PC-3 (cell line): ENCODE data around the gene AMZ2. TPM values are rescaled to one million over a fixed set of nuclear protein-coding genes. Genes with fewer than 3 reads are reported as not detected.
"Not testable (repeated sequence)": the region's sequence is repeated elsewhere in the genome, so short reads cannot be mapped to it uniquely, and the experiment has no call there.

Experiments used
- ATAC-seq: fragments of 200-7000 bp; cut with Tn5 transposase; 2 replicates; pipeline ENCODE4 v1.9.1; 2020; ENCODE audit warnings: mild to moderate bottlenecking, moderate library complexity
- BruUV-seq: library from RNA; stranded (reverse); fragments of 400-500 nt; replicated peaks from 2 replicates; lab custom pipeline; 2021; lab: Mats Ljungman, UMichigan
- CTCF ChIA-PET: fragments of 300-600 bp; sonication (Branson Sonifier 250); formaldehyde crosslinking; loops from one replicate; lab custom pipeline; 2022; ENCODE audit warnings: antibody characterized with exemption; lab: Charles Lee
- POLR2A ChIA-PET: fragments of 300-600 bp; sonication (Branson Sonifier 250); formaldehyde crosslinking; loops from one replicate; lab custom pipeline; 2022; ENCODE audit warnings: antibody characterized with exemption; ENCODE audit not compliant: unreplicated experiment; lab: Charles Lee
- DNase-seq: peaks from one replicate; pipeline ENCODE4 v3.0.0-alpha.2; 2015
- H2AFZ ChIP-seq: fragments of 300-600 bp; sonication (generic); 2 replicates; pipeline ENCODE4 v1.6.0; 2016; ENCODE audit warnings: antibody characterized with exemption, low read length
- H3F3A ChIP-seq: fragments of 300-600 bp; sonication (generic); one replicate; pipeline ENCODE4 v1.6.0; 2017; ENCODE audit warnings: antibody characterized with exemption, low read length, control low read depth, mild to moderate bottlenecking; ENCODE audit not compliant: unreplicated experiment
- H3K27ac ChIP-seq: fragments of 300-600 bp; sonication (generic); 2 replicates; pipeline ENCODE4 v1.5.1; 2016; ENCODE audit warnings: mild to moderate bottlenecking, low read length
- H3K27me3 ChIP-seq: fragments of 300-600 bp; sonication (generic); 2 replicates; pipeline ENCODE4 v1.6.1; 2016; ENCODE audit warnings: low read length, mixed read lengths
- H3K36me3 ChIP-seq: fragments of 300-600 bp; sonication (generic); 2 replicates; pipeline ENCODE4 v1.6.1; 2016; ENCODE audit warnings: low read depth, mixed run types, low read length, mixed read lengths
- H3K4me1 ChIP-seq: fragments of 300-600 bp; sonication (generic); 2 replicates; pipeline ENCODE4 v1.5.1; 2016; ENCODE audit warnings: low read length; ENCODE audit not compliant: insufficient read depth
- H3K4me2 ChIP-seq: fragments of 300-600 bp; sonication (generic); 2 replicates; pipeline ENCODE4 v1.6.0; 2016; ENCODE audit warnings: low read length
- H3K4me3 ChIP-seq: fragments of 300-600 bp; sonication (generic); 2 replicates; pipeline ENCODE4 v1.5.1; 2016; ENCODE audit warnings: mild to moderate bottlenecking, low read length, mixed read lengths
- H3K79me2 ChIP-seq: fragments of 300-600 bp; sonication (generic); 2 replicates; pipeline ENCODE4 v1.6.1; 2017; ENCODE audit warnings: low read length, mixed read lengths
- H3K9ac ChIP-seq: fragments of 300-600 bp; sonication (generic); 2 replicates; pipeline ENCODE4 v1.6.0; 2016; ENCODE audit warnings: mild to moderate bottlenecking, low read length
- H3K9me2 ChIP-seq: fragments of 300-600 bp; sonication (generic); replicated peaks from 2 replicates; pipeline ENCODE4 v1.6.1; 2016; ENCODE audit warnings: mixed run types, low read length, mixed read lengths
- H3K9me3 ChIP-seq: fragments of 300-600 bp; sonication (generic); 2 replicates; pipeline ENCODE4 v1.6.1; 2016; ENCODE audit warnings: low read length, mixed read lengths
- H4K20me1 ChIP-seq: fragments of 300-600 bp; sonication (generic); 2 replicates; pipeline ENCODE4 v1.6.1; 2016; ENCODE audit warnings: low read length, mixed read lengths
- CTCF ChIP-seq: fragments of 300-600 bp; sonication (generic); conservative IDR thresholded peaks from 2 replicates; pipeline ENCODE4 v1.5.1; 2017; ENCODE audit warnings: antibody characterized with exemption, low read depth, mild to moderate bottlenecking, low read length
- EZH2 ChIP-seq: fragments of 300-600 bp; sonication (generic); IDR thresholded peaks from one replicate; pipeline ENCODE4 v1.6.1; 2017; ENCODE audit warnings: antibody characterized with exemption, mild to moderate bottlenecking, low read length; ENCODE audit not compliant: unreplicated experiment
- EZH2phosphoT487 ChIP-seq: fragments of 300-600 bp; sonication (generic); IDR thresholded peaks from 2 replicates; pipeline ENCODE4 v1.6.1; 2018; ENCODE audit warnings: mild to moderate bottlenecking, antibody characterized with exemption, low read length, borderline replicate concordance
- intact Hi-C: fragments of 100-400 bp; cut with micrococcal nuclease; formaldehyde crosslinking; loops from 2 replicates; pipeline ENCODE4 v1.9.0; 2023
- total RNA-seq: library from RNA; depleted of rRNA; stranded (reverse); fragments of >200 nt; gene quantifications from 2 replicates; pipeline ENCODE4 v1.2.3, GENCODE V29; 2014

AMZ2 gene
- total RNA-seq, 1 experiment from 2014 or later: 88.5 TPM

- POLR2A ChIA-PET: no interaction called here
- H3K4me3 ChIP-seq: no peak overlapping the region
- ATAC-seq: no peak
These were observed 1.5 kb downstream of the AMZ2 start for GRCh38 chr17:68249354-68249765.

GRCh38 chr17:68253426-68253825 lies 5.6 kb downstream of the AMZ2 start:
- ATAC-seq, intact Hi-C loops, H3K9me2 ChIP-seq, CTCF ChIA-PET, H3K79me2 ChIP-seq, H2AFZ ChIP-seq, H3K4me2 ChIP-seq, H3K9me3 ChIP-seq, H3K9ac ChIP-seq, H3K4me1 ChIP-seq, H3F3A ChIP-seq, H3K27ac ChIP-seq, POLR2A ChIA-PET, H3K27me3 ChIP-seq, H4K20me1 ChIP-seq, H3K36me3 ChIP-seq, BruUV-seq, DNase-seq, H3K4me3 ChIP-seq: not testable (repeated sequence)

More at GRCh38 chr17:68249354-68249765, 1.5 kb downstream of the AMZ2 start:
- no TSS peak for BruUV-seq
- Histone ChIP-seq H2AFZ (no peak overlapping the region), H3K9ac (no peak overlapping the region), H3F3A (no peaks in the 10 kb centered on the region), H3K9me3 (no peaks in the 10 kb centered on the region), H4K20me1 (no peaks in the 10 kb centered on the region), H3K79me2 (peaks cover 18% of the 10 kb centered on the region), H3K36me3 (peaks cover 3% of the 10 kb centered on the region; the same call in 1 of the 2 replicates), H3K27me3 (no peaks in the 10 kb centered on the region), H3K27ac (no peak overlapping the region), H3K9me2 (no peaks in the 10 kb centered on the region), H3K4me1 (peaks cover 11% of the 10 kb centered on the region), H3K4me2 (no peak overlapping the region)
- no peak for TF ChIP-seq EZH2
- TF ChIP-seq EZH2phosphoT487: no peak
- no peak for TF ChIP-seq CTCF
- DNase-seq: no peak
- CTCF ChIA-PET: no interaction called here
- intact Hi-C loops: loop anchor here (5.0 kb wide), 2 partner anchors 47 to 208 kb away; partner anchors contain the start of gene WIPI1

GRCh38 chr17:68255151-68255550 lies 7.3 kb downstream of the AMZ2 start:
- BruUV-seq: no TSS peak
- no peak overlapping the region for H3K27ac ChIP-seq
- no peaks in the 10 kb centered on the region for H3K9me2 ChIP-seq
- DNase-seq (no peak), ATAC-seq (no peak)
- H3K4me1 ChIP-seq: no peaks in the 10 kb centered on the region
- H3K9me3 ChIP-seq: no peaks in the 10 kb centered on the region
- H3K27me3 ChIP-seq: no peaks in the 10 kb centered on the region
- H3K9ac ChIP-seq: no peak overlapping the region
- no peaks in the 10 kb centered on the region for H3K79me2 ChIP-seq
- H3K4me2 ChIP-seq: no peak overlapping the region
- no peaks in the 10 kb centered on the region for H3F3A ChIP-seq
- TF ChIP-seq CTCF (no peak), EZH2 (no peak), EZH2phosphoT487 (no peak)
- ChIA-PET POLR2A (no interaction called here), CTCF (no interaction called here)
- peaks cover 9% of the 10 kb centered on the region; the same call in 1 of the 2 replicates for H3K36me3 ChIP-seq
- intact Hi-C loops: no loop called here
- H4K20me1 ChIP-seq: no peaks in the 10 kb centered on the region
- no peak overlapping the region for H3K4me3 ChIP-seq
- no peak overlapping the region for H2AFZ ChIP-seq
